ENCODE results near the gene BARD1.
"Not testable (repeated sequence)": the region's sequence is repeated elsewhere in the genome, so short reads cannot be mapped to it uniquely, and the experiment has no call there.

DNA sequence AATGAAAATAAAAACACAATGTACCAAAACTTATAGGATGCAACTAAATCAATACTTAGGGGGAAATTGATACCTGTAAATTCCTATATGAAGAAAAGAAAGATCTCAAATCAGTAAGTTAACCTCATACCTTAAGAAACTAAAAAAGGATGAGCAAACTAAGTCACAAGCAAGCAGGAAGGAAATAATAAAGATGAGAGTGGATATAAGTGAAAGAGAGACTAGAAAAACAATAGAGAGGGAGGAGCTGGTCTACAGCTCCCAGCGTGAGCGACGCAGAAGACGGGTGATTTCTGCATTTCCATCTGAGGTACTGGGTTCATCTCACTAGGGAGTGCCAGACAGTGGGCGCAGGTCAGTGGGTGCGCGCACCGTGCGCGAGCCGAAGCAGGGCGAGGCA lies 125.9 kb downstream of the BARD1 start:
- TF ChIP-seq POLR2A (IDR thresholded peaks at IDR 0.05) = not testable (repeated sequence)
- TF ChIP-seq, protein P1, sequence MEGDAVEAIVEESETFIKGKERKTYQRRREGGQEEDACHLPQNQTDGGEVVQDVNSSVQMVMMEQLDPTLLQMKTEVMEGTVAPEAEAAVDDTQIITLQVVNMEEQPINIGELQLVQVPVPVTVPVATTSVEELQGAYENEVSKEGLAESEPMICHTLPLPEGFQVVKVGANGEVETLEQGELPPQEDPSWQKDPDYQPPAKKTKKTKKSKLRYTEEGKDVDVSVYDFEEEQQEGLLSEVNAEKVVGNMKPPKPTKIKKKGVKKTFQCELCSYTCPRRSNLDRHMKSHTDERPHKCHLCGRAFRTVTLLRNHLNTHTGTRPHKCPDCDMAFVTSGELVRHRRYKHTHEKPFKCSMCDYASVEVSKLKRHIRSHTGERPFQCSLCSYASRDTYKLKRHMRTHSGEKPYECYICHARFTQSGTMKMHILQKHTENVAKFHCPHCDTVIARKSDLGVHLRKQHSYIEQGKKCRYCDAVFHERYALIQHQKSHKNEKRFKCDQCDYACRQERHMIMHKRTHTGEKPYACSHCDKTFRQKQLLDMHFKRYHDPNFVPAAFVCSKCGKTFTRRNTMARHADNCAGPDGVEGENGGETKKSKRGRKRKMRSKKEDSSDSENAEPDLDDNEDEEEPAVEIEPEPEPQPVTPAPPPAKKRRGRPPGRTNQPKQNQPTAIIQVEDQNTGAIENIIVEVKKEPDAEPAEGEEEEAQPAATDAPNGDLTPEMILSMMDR (IDR thresholded peaks at IDR 0.05) = not testable (repeated sequence)

Data from esophagus squamous epithelium (tissue), 4 donors.